Measurements from ENCODE around the gene EPM2A.

GRCh38 chr6:145784683-145785082 lies 49.4 kb upstream of the EPM2A start:
- TF ChIP-seq, protein P1, sequence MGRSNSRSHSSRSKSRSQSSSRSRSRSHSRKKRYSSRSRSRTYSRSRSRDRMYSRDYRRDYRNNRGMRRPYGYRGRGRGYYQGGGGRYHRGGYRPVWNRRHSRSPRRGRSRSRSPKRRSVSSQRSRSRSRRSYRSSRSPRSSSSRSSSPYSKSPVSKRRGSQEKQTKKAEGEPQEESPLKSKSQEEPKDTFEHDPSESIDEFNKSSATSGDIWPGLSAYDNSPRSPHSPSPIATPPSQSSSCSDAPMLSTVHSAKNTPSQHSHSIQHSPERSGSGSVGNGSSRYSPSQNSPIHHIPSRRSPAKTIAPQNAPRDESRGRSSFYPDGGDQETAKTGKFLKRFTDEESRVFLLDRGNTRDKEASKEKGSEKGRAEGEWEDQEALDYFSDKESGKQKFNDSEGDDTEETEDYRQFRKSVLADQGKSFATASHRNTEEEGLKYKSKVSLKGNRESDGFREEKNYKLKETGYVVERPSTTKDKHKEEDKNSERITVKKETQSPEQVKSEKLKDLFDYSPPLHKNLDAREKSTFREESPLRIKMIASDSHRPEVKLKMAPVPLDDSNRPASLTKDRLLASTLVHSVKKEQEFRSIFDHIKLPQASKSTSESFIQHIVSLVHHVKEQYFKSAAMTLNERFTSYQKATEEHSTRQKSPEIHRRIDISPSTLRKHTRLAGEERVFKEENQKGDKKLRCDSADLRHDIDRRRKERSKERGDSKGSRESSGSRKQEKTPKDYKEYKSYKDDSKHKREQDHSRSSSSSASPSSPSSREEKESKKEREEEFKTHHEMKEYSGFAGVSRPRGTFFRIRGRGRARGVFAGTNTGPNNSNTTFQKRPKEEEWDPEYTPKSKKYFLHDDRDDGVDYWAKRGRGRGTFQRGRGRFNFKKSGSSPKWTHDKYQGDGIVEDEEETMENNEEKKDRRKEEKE (IDR thresholded peaks at IDR 0.05), result no peak
- TF ChIP-seq, protein P2, sequence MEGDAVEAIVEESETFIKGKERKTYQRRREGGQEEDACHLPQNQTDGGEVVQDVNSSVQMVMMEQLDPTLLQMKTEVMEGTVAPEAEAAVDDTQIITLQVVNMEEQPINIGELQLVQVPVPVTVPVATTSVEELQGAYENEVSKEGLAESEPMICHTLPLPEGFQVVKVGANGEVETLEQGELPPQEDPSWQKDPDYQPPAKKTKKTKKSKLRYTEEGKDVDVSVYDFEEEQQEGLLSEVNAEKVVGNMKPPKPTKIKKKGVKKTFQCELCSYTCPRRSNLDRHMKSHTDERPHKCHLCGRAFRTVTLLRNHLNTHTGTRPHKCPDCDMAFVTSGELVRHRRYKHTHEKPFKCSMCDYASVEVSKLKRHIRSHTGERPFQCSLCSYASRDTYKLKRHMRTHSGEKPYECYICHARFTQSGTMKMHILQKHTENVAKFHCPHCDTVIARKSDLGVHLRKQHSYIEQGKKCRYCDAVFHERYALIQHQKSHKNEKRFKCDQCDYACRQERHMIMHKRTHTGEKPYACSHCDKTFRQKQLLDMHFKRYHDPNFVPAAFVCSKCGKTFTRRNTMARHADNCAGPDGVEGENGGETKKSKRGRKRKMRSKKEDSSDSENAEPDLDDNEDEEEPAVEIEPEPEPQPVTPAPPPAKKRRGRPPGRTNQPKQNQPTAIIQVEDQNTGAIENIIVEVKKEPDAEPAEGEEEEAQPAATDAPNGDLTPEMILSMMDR (IDR thresholded peaks at IDR 0.05 in 2 of 3, conservative IDR thresholded peaks at IDR 0.05 in 1 of 3; ENCODE audit: control insufficient read depth in 2 of 3, extremely low read depth in 1 of 3, insufficient read depth in 1 of 3, low read depth in 3 of 3, low read length in 3 of 3), result no peak
- TF ChIP-seq IRF3 (IDR thresholded peaks at IDR 0.05) (no peak), MTA3 (IDR thresholded peaks at IDR 0.05; ENCODE audit: borderline replicate concordance, low read length) (no peak), POLR2A (IDR thresholded peaks at IDR 0.05; ENCODE audit: low read depth, low read length) (no peak), CREB1 (IDR thresholded peaks at IDR 0.05; ENCODE audit: low read depth) (no peak), JUND (IDR thresholded peaks at IDR 0.05; ENCODE audit: low read depth, low read length) (no peak), ELK1 (IDR thresholded peaks at IDR 0.05; ENCODE audit: low read depth, low read length) (no peak), STAT3 (IDR thresholded peaks at IDR 0.05; ENCODE audit: low read depth, low read length) (no peak), NKRF (conservative IDR thresholded peaks at IDR 0.05) (no peak)
- TF ChIP-seq, protein P3, sequence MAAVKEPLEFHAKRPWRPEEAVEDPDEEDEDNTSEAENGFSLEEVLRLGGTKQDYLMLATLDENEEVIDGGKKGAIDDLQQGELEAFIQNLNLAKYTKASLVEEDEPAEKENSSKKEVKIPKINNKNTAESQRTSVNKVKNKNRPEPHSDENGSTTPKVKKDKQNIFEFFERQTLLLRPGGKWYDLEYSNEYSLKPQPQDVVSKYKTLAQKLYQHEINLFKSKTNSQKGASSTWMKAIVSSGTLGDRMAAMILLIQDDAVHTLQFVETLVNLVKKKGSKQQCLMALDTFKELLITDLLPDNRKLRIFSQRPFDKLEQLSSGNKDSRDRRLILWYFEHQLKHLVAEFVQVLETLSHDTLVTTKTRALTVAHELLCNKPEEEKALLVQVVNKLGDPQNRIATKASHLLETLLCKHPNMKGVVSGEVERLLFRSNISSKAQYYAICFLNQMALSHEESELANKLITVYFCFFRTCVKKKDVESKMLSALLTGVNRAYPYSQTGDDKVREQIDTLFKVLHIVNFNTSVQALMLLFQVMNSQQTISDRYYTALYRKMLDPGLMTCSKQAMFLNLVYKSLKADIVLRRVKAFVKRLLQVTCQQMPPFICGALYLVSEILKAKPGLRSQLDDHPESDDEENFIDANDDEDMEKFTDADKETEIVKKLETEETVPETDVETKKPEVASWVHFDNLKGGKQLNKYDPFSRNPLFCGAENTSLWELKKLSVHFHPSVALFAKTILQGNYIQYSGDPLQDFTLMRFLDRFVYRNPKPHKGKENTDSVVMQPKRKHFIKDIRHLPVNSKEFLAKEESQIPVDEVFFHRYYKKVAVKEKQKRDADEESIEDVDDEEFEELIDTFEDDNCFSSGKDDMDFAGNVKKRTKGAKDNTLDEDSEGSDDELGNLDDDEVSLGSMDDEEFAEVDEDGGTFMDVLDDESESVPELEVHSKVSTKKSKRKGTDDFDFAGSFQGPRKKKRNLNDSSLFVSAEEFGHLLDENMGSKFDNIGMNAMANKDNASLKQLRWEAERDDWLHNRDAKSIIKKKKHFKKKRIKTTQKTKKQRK (IDR thresholded peaks at IDR 0.05; ENCODE audit: low read depth, low read length), result no peak
